ENCODE measurements around the gene D2HGDH. TPM values are rescaled to one million over a fixed set of nuclear protein-coding genes. Genes with fewer than 3 reads are reported as not detected.

The D2HGDH gene
- total and polyA plus RNA-seq, 10 of the 15 experiments (the other 5 are each of a cell fraction or from before 2014, with no cell fraction given): 0.52 to 32.1 (median 11.0) TPM

- TF ChIP-seq KDM1A (IDR thresholded peaks at IDR 0.05; ENCODE audit: borderline replicate concordance) (no peak), MTA3 (IDR thresholded peaks at IDR 0.05; ENCODE audit: borderline replicate concordance, low read length) (no peak), MAX (IDR thresholded peaks at IDR 0.05; ENCODE audit: low read depth, low read length) (no peak)
These were observed 8.0 kb upstream of the D2HGDH start (continued) for GRCh38 chr2:241726459-241726858.

- Histone ChIP-seq H3K27ac (ENCODE audit: control insufficient read depth, insufficient read depth) (no peak overlapping the region), H3K36me3 (ENCODE audit: control insufficient read depth in 2 of 2, insufficient read depth in 2 of 2, low read length in 1 of 2) (peaks cover 3 to 4% of the 10 kb centered on the region in 2 experiments; a peak in 3 of 4 replicates), H3K9ac (ENCODE audit: control insufficient read depth, insufficient read depth, low read length) (no peak overlapping the region), H4K20me1 (ENCODE audit: control insufficient read depth, insufficient read depth) (no peaks in the 10 kb centered on the region), H2AFZ (ENCODE audit: control insufficient read depth, low read depth, low read length) (no peak overlapping the region), H3K9me3 (replicated peaks; ENCODE audit: control insufficient read depth, insufficient read depth, low read length) (peaks cover 8% of the 10 kb centered on the region; the same call in 2 of the 3 replicates), H3K79me2 (ENCODE audit: control insufficient read depth, insufficient read depth, low read length) (no peaks in the 10 kb centered on the region), H3K4me3 (no peak overlapping the region), H3K4me2 (ENCODE audit: control insufficient read depth, insufficient read depth) (no peak overlapping the region), H3K4me1 (ENCODE audit: control insufficient read depth, insufficient read depth, low read length) (no peaks in the 10 kb centered on the region), H3K27me3 (replicated peaks in 1 of 2; ENCODE audit: control insufficient read depth in 2 of 2, insufficient read depth in 2 of 2, low read length in 1 of 2) (no peaks in the 10 kb centered on the region)
- ChIA-PET RAD21 (ENCODE audit: unreplicated experiment) (no interaction called here), SMC1A (ENCODE audit: uncharacterized antibody, unreplicated experiment) (no interaction called here), CTCF (no interaction called here), POLR2A (interaction anchor here (0.9 kb wide), 1 partner anchor 33 kb away, joined by 3 read pairs; no protein-coding TSS in a partner anchor)
- WGBS (ENCODE audit: insufficient coverage, insufficient replicate concordance, low lambda C conversion rate, missing lambda C conversion rate): 90% methylated on average over 8 of the region's 8 CpGs
- no peak for ATAC-seq
- intact Hi-C loops (cut with micrococcal nuclease; ENCODE audit: unreplicated experiment): no loop called here
- FAIRE-seq: no peak
- DNase-seq (ENCODE audit: low read depth, low spot score): no peak
- in situ Hi-C loops (cut with MboI): no loop called here
- no TSS peak for BruUV-seq (replicated peaks)
- TF ChIP-seq ZBTB11 (CRISPR knock-in tag; IDR thresholded peaks at IDR 0.05): no peak
- TF ChIP-seq CEBPB (IDR thresholded peaks at IDR 0.05; ENCODE audit: borderline replicate concordance in 1 of 2, low read depth in 2 of 2, low read length in 2 of 2): no peak
These were observed 6.4 kb upstream of the D2HGDH start for GRCh38 chr2:241728000-241728399.
